A673 (cell line): Measurements from ENCODE around the gene STXBP4.

Source experiments
- EZH2 ChIP-seq: fragments of 200-600 bp; sonication (generic); IDR thresholded peaks from 2 replicates; pipeline ENCODE4 v1.6.1; 2017; ENCODE audit warnings: borderline replicate concordance, low read depth, mild to moderate bottlenecking, mixed read lengths, antibody characterized with exemption, low read length; ENCODE audit not compliant: poor library complexity, severe bottlenecking
- TF ChIP-seq, protein P1 (sequence below): fragments of 300-800, 200-600 bp; sonication (generic); conservative IDR thresholded peaks from 2 replicates; pipeline ENCODE4 v1.5.1; 2017; ENCODE audit warnings: low read depth, mild to moderate bottlenecking, antibody characterized with exemption, low read length, moderate library complexity, mixed read lengths

- TF ChIP-seq, protein P1, sequence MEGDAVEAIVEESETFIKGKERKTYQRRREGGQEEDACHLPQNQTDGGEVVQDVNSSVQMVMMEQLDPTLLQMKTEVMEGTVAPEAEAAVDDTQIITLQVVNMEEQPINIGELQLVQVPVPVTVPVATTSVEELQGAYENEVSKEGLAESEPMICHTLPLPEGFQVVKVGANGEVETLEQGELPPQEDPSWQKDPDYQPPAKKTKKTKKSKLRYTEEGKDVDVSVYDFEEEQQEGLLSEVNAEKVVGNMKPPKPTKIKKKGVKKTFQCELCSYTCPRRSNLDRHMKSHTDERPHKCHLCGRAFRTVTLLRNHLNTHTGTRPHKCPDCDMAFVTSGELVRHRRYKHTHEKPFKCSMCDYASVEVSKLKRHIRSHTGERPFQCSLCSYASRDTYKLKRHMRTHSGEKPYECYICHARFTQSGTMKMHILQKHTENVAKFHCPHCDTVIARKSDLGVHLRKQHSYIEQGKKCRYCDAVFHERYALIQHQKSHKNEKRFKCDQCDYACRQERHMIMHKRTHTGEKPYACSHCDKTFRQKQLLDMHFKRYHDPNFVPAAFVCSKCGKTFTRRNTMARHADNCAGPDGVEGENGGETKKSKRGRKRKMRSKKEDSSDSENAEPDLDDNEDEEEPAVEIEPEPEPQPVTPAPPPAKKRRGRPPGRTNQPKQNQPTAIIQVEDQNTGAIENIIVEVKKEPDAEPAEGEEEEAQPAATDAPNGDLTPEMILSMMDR: no peak
- TF ChIP-seq EZH2: no peak
These were observed 121.5 kb downstream of the STXBP4 start for GRCh38 chr17:55090079-55090492.
